ENCODE results near the gene GH2.

Gene GH2

GRCh38 chr17:63830904-63831491 is 50.7 kb downstream of the GH2 start:
- ChIA-PET POLR2A (no interaction called here), CTCF (interaction anchor here (0.9 to 6.3 kb wide), 2 partner anchors 9 to 34 kb away, joined by 4 to 58 read pairs; partner anchors contain the start of gene SMARCD2)
- no peak for DNase-seq (ENCODE audit: low read depth, low spot score)
- H3K4me3 ChIP-seq (ENCODE audit: low read depth, low read length), result no peak overlapping the region
- TF ChIP-seq CTCF (IDR thresholded peaks at IDR 0.05; ENCODE audit: insufficient read depth, low read length, missing control alignments), result no peak

GRCh38 chr17:63830278-63830677 is 51.5 kb downstream of the GH2 start:
- POLR2A ChIA-PET, result interaction anchor here (1.1 kb wide), 1 partner anchor 8 kb away, joined by 5 read pairs; no protein-coding TSS in a partner anchor
- CTCF ChIA-PET, result interaction anchor here (6.3 kb wide), 1 partner anchor 10 kb away, joined by 58 read pairs; the partner anchor contains the start of gene SMARCD2
- no peak for DNase-seq (ENCODE audit: low read depth, low spot score)
- TF ChIP-seq CTCF (IDR thresholded peaks at IDR 0.05; ENCODE audit: insufficient read depth, low read length, missing control alignments), result no peak
- H3K4me3 ChIP-seq (ENCODE audit: low read depth, low read length), result no peak overlapping the region
